Endothelial cell of hepatic sinusoid (primary cell): Measurements from ENCODE around the gene ATP8A2.
"Not testable (repeated sequence)": the region's sequence is repeated elsewhere in the genome, so short reads cannot be mapped to it uniquely, and the experiment has no call there.

Source experiments
- in situ Hi-C: cut with HindIII; loops from 2 replicates; pipeline ENCODE4 v1.10.0; 2017; ENCODE audit warnings: low sequenced_read_pairs

Gene ATP8A2

GRCh38 chr13:26050568-26051230, 678.9 kb downstream of the ATP8A2 start:
- in situ Hi-C loops: no loop called here

- in situ Hi-C loops: no loop called here
These were observed 679.5 kb downstream of the ATP8A2 start for GRCh38 chr13:26051231-26051656.

GRCh38 chr13:26051657-26052311, 680.0 kb downstream of the ATP8A2 start, which contains the start of gene SHISA2:
SHISA2 (minus strand) TSS chr13:26052016; CDS start chr13:26050975, 1,041 bp downstream.
- in situ Hi-C loops: no loop called here

GRCh38 chr13:26052337-26052736, 680.6 kb downstream of the ATP8A2 start:
- in situ Hi-C loops: no loop called here

GRCh38 chr13:26053418-26053980, 681.7 kb downstream of the ATP8A2 start:
- in situ Hi-C loops: no loop called here

GRCh38 chr13:26054896-26055295, 683.1 kb downstream of the ATP8A2 start:
- in situ Hi-C loops: no loop called here

GRCh38 chr13:26058704-26059103, 686.9 kb downstream of the ATP8A2 start:
- in situ Hi-C loops: no loop called here

- in situ Hi-C loops: no loop called here
These were observed 688.6 kb downstream of the ATP8A2 start for GRCh38 chr13:26060357-26060756.

GRCh38 chr13:26061256-26061655, 689.5 kb downstream of the ATP8A2 start:
- in situ Hi-C loops: no loop called here

- in situ Hi-C loops: no loop called here
These were observed 690.2 kb downstream of the ATP8A2 start for GRCh38 chr13:26061947-26062346.

GRCh38 chr13:26062853-26063444, 691.2 kb downstream of the ATP8A2 start:
- in situ Hi-C loops: no loop called here

GRCh38 chr13:26066492-26066891, 694.7 kb downstream of the ATP8A2 start:
- in situ Hi-C loops: not testable (repeated sequence)

GRCh38 chr13:26067601-26068000, 695.8 kb downstream of the ATP8A2 start:
- in situ Hi-C loops: no loop called here

- in situ Hi-C loops: not testable (repeated sequence)
These were observed 696.6 kb downstream of the ATP8A2 start for GRCh38 chr13:26068372-26068771.

- in situ Hi-C loops: not testable (repeated sequence)
These were observed 697.9 kb downstream of the ATP8A2 start for GRCh38 chr13:26069642-26070041.

GRCh38 chr13:26071691-26072090, 699.9 kb downstream of the ATP8A2 start:
- in situ Hi-C loops: no loop called here

GRCh38 chr13:26072335-26072734, 700.6 kb downstream of the ATP8A2 start:
- in situ Hi-C loops: not testable (repeated sequence)

GRCh38 chr13:26074706-26075105, 702.9 kb downstream of the ATP8A2 start:
- in situ Hi-C loops: no loop called here
